Measurements from ENCODE around the gene KCNQ5. TPM values are rescaled to one million over a fixed set of nuclear protein-coding genes. Genes with fewer than 3 reads are reported as not detected.
A peak's percentile ranks its signal among the peaks of the same experiment; 100 is the strongest.

Gene KCNQ5
- total and polyA plus RNA-seq, 10 of the 15 experiments (the other 5 are each of a cell fraction or from before 2014, with no cell fraction given): 0.60 to 16.2 (median 3.2) TPM

DNA sequence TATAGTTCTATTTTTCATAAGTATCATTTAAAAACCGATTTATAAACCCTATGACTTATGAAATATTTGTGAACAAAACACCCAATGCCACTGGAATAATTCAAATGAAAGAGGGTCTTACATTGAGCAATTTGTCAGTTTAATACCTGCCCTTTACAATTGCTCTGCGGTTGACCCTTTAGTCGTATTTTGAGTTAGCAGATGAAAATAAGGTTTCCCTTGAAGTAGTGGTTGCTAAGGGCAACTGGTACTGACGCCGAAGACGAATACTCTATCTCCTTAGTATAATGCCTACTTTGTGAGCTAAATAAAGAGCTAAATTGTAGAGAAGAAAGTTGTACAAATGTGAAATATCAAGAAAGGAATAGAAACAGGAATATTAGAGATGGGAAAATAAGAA is 69.4 kb downstream of the KCNQ5 start:
- ATAC-seq (no peak), DNase-seq (ENCODE audit: low read depth, low spot score) (no peak), FAIRE-seq (no peak)
- Histone ChIP-seq H3K9ac (ENCODE audit: control insufficient read depth, insufficient read depth, low read length) (no peak overlapping the region), H4K20me1 (ENCODE audit: control insufficient read depth, insufficient read depth) (no peaks in the 10 kb centered on the region), H2AFZ (ENCODE audit: control insufficient read depth, low read depth, low read length) (no peak overlapping the region), H3K36me3 (ENCODE audit: control insufficient read depth in 2 of 2, insufficient read depth in 2 of 2, low read length in 1 of 2) (no peaks in the 10 kb centered on the region), H3K4me3 (no peak overlapping the region), H3K27ac (ENCODE audit: control insufficient read depth, insufficient read depth) (no peak overlapping the region), H3K4me2 (ENCODE audit: control insufficient read depth, insufficient read depth) (no peak overlapping the region), H3K79me2 (ENCODE audit: control insufficient read depth, insufficient read depth, low read length) (peaks cover 24% of the 10 kb centered on the region), H3K4me1 (ENCODE audit: control insufficient read depth, insufficient read depth, low read length) (peaks cover 14% of the 10 kb centered on the region), H3K9me3 (replicated peaks; ENCODE audit: control insufficient read depth, insufficient read depth, low read length) (peaks cover 2% of the 10 kb centered on the region; the same call in 2 of the 3 replicates), H3K27me3 (replicated peaks in 1 of 2; ENCODE audit: control insufficient read depth in 2 of 2, insufficient read depth in 2 of 2, low read length in 1 of 2) (no peaks in the 10 kb centered on the region)
- intact Hi-C loops (cut with micrococcal nuclease; ENCODE audit: unreplicated experiment): no loop called here
- no peak for TF ChIP-seq RCOR1 (conservative IDR thresholded peaks at IDR 0.05; ENCODE audit: low read depth, low read length)
- no peak for TF ChIP-seq SMAD1 (IDR thresholded peaks at IDR 0.05; ENCODE audit: low read depth, partially characterized antibody)
- no peak for TF ChIP-seq HDGF (IDR thresholded peaks at IDR 0.05)
- TF ChIP-seq POLR2AphosphoS2 (IDR thresholded peaks at IDR 0.05; ENCODE audit: low read depth, low read length): no peak
- peak; percentile 59; the same call in 1 of the 2 replicates for TF ChIP-seq NR2F1 (conservative IDR thresholded peaks at IDR 0.05)
- 0 out of 2 replicates have a peak, but pooled peaks have one; percentile 39 for TF ChIP-seq BMI1 (IDR thresholded peaks at IDR 0.05; ENCODE audit: borderline replicate concordance)
- 63% methylated on average over 6 of the region's 6 CpGs for WGBS (ENCODE audit: insufficient coverage, insufficient replicate concordance, low lambda C conversion rate, missing lambda C conversion rate)
- ChIA-PET SMC1A (ENCODE audit: uncharacterized antibody, unreplicated experiment) (interaction anchor here (0.7 to 13.7 kb wide), 10 partner anchors 8 to 70 kb away, joined by 3 to 245 read pairs (median 10); partner anchors contain the start of gene KCNQ5), CTCF (interaction anchor here (1.3 to 1.5 kb wide), 2 partner anchors 14 to 73 kb away, joined by 3 to 4 read pairs; no protein-coding TSS in a partner anchor), RAD21 (ENCODE audit: unreplicated experiment) (interaction anchor here (3.4 to 7.7 kb wide), 3 partner anchors 65 to 389 kb away, joined by 22 to 149 read pairs (median 74); partner anchors contain the start of gene KCNQ5), POLR2A (interaction anchor here (0.6 to 1.7 kb wide), 2 partner anchors 8 to 43 kb away, joined by 3 to 5 read pairs; no protein-coding TSS in a partner anchor)
- in situ Hi-C loops (cut with MboI): no loop called here
- no TSS peak for BruUV-seq (replicated peaks)

DNA sequence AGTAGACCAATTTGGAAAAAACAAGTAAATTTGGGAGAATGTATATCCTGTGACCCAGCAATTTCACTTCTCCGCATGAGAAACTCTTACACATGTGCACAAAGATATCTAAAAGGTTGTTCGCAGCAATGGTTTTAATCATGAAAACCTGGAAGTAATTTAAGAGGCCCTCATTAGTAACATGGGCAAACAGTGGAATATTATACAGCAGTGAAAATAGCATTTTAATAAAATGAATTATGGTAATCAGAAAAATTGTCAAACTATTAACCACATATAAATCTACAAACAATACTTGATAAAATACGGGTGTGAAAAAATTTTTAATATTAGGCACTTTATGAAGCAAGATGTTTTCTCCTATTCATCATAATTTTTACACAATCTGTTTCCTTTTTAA is 74.2 kb downstream of the KCNQ5 start:
- CTCF ChIA-PET: interaction anchor here (1.1 to 5.9 kb wide), 2 partner anchors 26 to 79 kb away, joined by 3 to 40 read pairs; no protein-coding TSS in a partner anchor
- in situ Hi-C loops (cut with MboI): no loop called here

More for the DNA sequence above, 74.2 kb downstream of the KCNQ5 start:
- WGBS (ENCODE audit: insufficient coverage, insufficient replicate concordance, low lambda C conversion rate, missing lambda C conversion rate): 98% methylated on average over 3 of the region's 3 CpGs
- H3K4me3 ChIP-seq: no peak overlapping the region
- no peaks in the 10 kb centered on the region for H3K4me1 ChIP-seq (ENCODE audit: control insufficient read depth, insufficient read depth, low read length)
- no peak overlapping the region for H3K4me2 ChIP-seq (ENCODE audit: control insufficient read depth, insufficient read depth)
- DNase-seq (ENCODE audit: low read depth, low spot score) (no peak), FAIRE-seq (no peak), ATAC-seq (no peak)
- H3K27me3 ChIP-seq (replicated peaks in 1 of 2; ENCODE audit: control insufficient read depth in 2 of 2, insufficient read depth in 2 of 2, low read length in 1 of 2): no peaks in the 10 kb centered on the region
- no peaks in the 10 kb centered on the region for H3K36me3 ChIP-seq (ENCODE audit: control insufficient read depth in 2 of 2, insufficient read depth in 2 of 2, low read length in 1 of 2)
- BruUV-seq (replicated peaks): no TSS peak
- no peak overlapping the region for H2AFZ ChIP-seq (ENCODE audit: control insufficient read depth, low read depth, low read length)
- SMC1A ChIA-PET (ENCODE audit: uncharacterized antibody, unreplicated experiment): interaction anchor here (0.7 to 11.2 kb wide), 12 partner anchors 8 to 127 kb away, joined by 3 to 245 read pairs (median 4); partner anchors contain the start of gene KCNQ5
- POLR2A ChIA-PET: interaction anchor here (1.0 to 1.1 kb wide), 2 partner anchors 13 to 47 kb away, joined by 3 to 6 read pairs; no protein-coding TSS in a partner anchor
- H3K9ac ChIP-seq (ENCODE audit: control insufficient read depth, insufficient read depth, low read length): no peak overlapping the region
- intact Hi-C loops (cut with micrococcal nuclease; ENCODE audit: unreplicated experiment): no loop called here
- H3K27ac ChIP-seq (ENCODE audit: control insufficient read depth, insufficient read depth): no peak overlapping the region
- H4K20me1 ChIP-seq (ENCODE audit: control insufficient read depth, insufficient read depth): no peaks in the 10 kb centered on the region
- peaks cover 2% of the 10 kb centered on the region; the same call in 2 of the 3 replicates for H3K9me3 ChIP-seq (replicated peaks; ENCODE audit: control insufficient read depth, insufficient read depth, low read length)
- 0 out of 2 replicates have a peak, but pooled peaks have one; percentile 24 for TF ChIP-seq ZNF217 (IDR thresholded peaks at IDR 0.05)
- TF ChIP-seq, protein P1, sequence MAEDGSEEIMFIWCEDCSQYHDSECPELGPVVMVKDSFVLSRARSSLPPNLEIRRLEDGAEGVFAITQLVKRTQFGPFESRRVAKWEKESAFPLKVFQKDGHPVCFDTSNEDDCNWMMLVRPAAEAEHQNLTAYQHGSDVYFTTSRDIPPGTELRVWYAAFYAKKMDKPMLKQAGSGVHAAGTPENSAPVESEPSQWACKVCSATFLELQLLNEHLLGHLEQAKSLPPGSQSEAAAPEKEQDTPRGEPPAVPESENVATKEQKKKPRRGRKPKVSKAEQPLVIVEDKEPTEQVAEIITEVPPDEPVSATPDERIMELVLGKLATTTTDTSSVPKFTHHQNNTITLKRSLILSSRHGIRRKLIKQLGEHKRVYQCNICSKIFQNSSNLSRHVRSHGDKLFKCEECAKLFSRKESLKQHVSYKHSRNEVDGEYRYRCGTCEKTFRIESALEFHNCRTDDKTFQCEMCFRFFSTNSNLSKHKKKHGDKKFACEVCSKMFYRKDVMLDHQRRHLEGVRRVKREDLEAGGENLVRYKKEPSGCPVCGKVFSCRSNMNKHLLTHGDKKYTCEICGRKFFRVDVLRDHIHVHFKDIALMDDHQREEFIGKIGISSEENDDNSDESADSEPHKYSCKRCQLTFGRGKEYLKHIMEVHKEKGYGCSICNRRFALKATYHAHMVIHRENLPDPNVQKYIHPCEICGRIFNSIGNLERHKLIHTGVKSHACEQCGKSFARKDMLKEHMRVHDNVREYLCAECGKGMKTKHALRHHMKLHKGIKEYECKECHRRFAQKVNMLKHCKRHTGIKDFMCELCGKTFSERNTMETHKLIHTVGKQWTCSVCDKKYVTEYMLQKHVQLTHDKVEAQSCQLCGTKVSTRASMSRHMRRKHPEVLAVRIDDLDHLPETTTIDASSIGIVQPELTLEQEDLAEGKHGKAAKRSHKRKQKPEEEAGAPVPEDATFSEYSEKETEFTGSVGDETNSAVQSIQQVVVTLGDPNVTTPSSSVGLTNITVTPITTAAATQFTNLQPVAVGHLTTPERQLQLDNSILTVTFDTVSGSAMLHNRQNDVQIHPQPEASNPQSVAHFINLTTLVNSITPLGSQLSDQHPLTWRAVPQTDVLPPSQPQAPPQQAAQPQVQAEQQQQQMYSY (CRISPR knock-in tag; IDR thresholded peaks at IDR 0.05): no peak
- RAD21 ChIA-PET (ENCODE audit: unreplicated experiment): interaction anchor here (1.8 kb wide), 1 partner anchor 28 kb away, joined by 6 read pairs; no protein-coding TSS in a partner anchor
- peaks cover 2% of the 10 kb centered on the region for H3K79me2 ChIP-seq (ENCODE audit: control insufficient read depth, insufficient read depth, low read length)

All from GM12878 (cell line).